ENCODE results near the gene NARF. TPM values are rescaled to one million over a fixed set of nuclear protein-coding genes. Genes with fewer than 3 reads are reported as not detected.

NARF gene
- polyA plus RNA-seq, 1 donor (not counting 4 experiments of a cell fraction or from before 2014, with no cell fraction given): 36.8 TPM

- Histone ChIP-seq H3K9ac (ENCODE audit: control insufficient read depth, extremely low read depth, insufficient read depth, low read length) (no peak overlapping the region), H3K27ac (ENCODE audit: control insufficient read depth, insufficient read depth, low read length) (no peak overlapping the region), H3K4me1 (ENCODE audit: control insufficient read depth, extremely low read depth, insufficient read depth, low read length) (peaks cover 11% of the 10 kb centered on the region), H2AFZ (ENCODE audit: control insufficient read depth, low read length) (no peak overlapping the region), H3K36me3 (ENCODE audit: control insufficient read depth in 2 of 2, extremely low read depth in 1 of 2, insufficient read depth in 2 of 2, low read length in 2 of 2) (peaks cover 7 to 14% of the 10 kb centered on the region in 2 experiments), H3K4me2 (ENCODE audit: control insufficient read depth, extremely low read depth, insufficient read depth, low read depth, low read length) (no peak overlapping the region), H4K20me1 (ENCODE audit: control insufficient read depth, extremely low read depth, insufficient read depth, low read length) (no peaks in the 10 kb centered on the region), H3K9me1 (ENCODE audit: control insufficient read depth, extremely low read depth, insufficient read depth, low read length) (no peaks in the 10 kb centered on the region), H3K27me3 (ENCODE audit: control insufficient read depth, extremely low read depth, insufficient read depth, low read length) (no peaks in the 10 kb centered on the region), H3K79me2 (ENCODE audit: control insufficient read depth, insufficient read depth, low read length) (peaks cover 12% of the 10 kb centered on the region), H3K4me3 (ENCODE audit: control insufficient read depth in 2 of 3, extremely low read depth in 1 of 3, insufficient read depth in 2 of 3, low read depth in 1 of 3, low read length in 3 of 3) (no peak overlapping the region), H3K9me3 (ENCODE audit: control insufficient read depth, low read depth, low read length) (no peaks in the 10 kb centered on the region)
- FAIRE-seq (no peak), DNase-seq (ENCODE audit: low read depth, low spot score) (no peak)
- dilution Hi-C loops (cut with MboI; ENCODE audit: extremely low pct_ligation_motif_present, low sequenced_read_pairs): no loop called here
- no peak for TF ChIP-seq EZH2 (IDR thresholded peaks at IDR 0.05; ENCODE audit: low read length)
- TF ChIP-seq CTCF (optimal IDR thresholded peaks at IDR 0.05 in 1 of 3, IDR thresholded peaks at IDR 0.05 in 1 of 3, conservative IDR thresholded peaks at IDR 0.05 in 1 of 3; ENCODE audit: extremely low read depth in 1 of 3, insufficient read depth in 2 of 3, low read length in 3 of 3): no peak
These were observed 12.4 kb upstream of the NARF start for GRCh38 chr17:82446124-82446523.

GRCh38 chr17:82446649-82447048 is 11.9 kb upstream of the NARF start:
- Histone ChIP-seq H4K20me1 (ENCODE audit: control insufficient read depth, extremely low read depth, insufficient read depth, low read length) (no peaks in the 10 kb centered on the region), H3K36me3 (ENCODE audit: control insufficient read depth in 2 of 2, extremely low read depth in 1 of 2, insufficient read depth in 2 of 2, low read length in 2 of 2) (peaks cover 7 to 14% of the 10 kb centered on the region in 2 experiments), H3K9me3 (ENCODE audit: control insufficient read depth, low read depth, low read length) (no peaks in the 10 kb centered on the region), H3K27ac (ENCODE audit: control insufficient read depth, insufficient read depth, low read length) (no peak overlapping the region), H3K4me1 (ENCODE audit: control insufficient read depth, extremely low read depth, insufficient read depth, low read length) (peaks cover 16% of the 10 kb centered on the region), H3K4me3 (ENCODE audit: control insufficient read depth in 2 of 3, extremely low read depth in 1 of 3, insufficient read depth in 2 of 3, low read depth in 1 of 3, low read length in 3 of 3) (no peak overlapping the region), H3K9me1 (ENCODE audit: control insufficient read depth, extremely low read depth, insufficient read depth, low read length) (no peaks in the 10 kb centered on the region), H3K4me2 (ENCODE audit: control insufficient read depth, extremely low read depth, insufficient read depth, low read depth, low read length) (no peak overlapping the region), H2AFZ (ENCODE audit: control insufficient read depth, low read length) (no peak overlapping the region), H3K79me2 (ENCODE audit: control insufficient read depth, insufficient read depth, low read length) (peaks cover 12% of the 10 kb centered on the region), H3K27me3 (ENCODE audit: control insufficient read depth, extremely low read depth, insufficient read depth, low read length) (no peaks in the 10 kb centered on the region), H3K9ac (ENCODE audit: control insufficient read depth, extremely low read depth, insufficient read depth, low read length) (no peak overlapping the region)
- dilution Hi-C loops (cut with MboI; ENCODE audit: extremely low pct_ligation_motif_present, low sequenced_read_pairs): no loop called here
- FAIRE-seq (no peak), DNase-seq (ENCODE audit: low read depth, low spot score) (no peak)
- no peak for TF ChIP-seq EZH2 (IDR thresholded peaks at IDR 0.05; ENCODE audit: low read length)

GRCh38 chr17:82447876-82448275 is 10.7 kb upstream of the NARF start:
- no peak overlapping the region for H3K27ac ChIP-seq (ENCODE audit: control insufficient read depth, insufficient read depth, low read length)
- H3K27me3 ChIP-seq (ENCODE audit: control insufficient read depth, extremely low read depth, insufficient read depth, low read length): no peaks in the 10 kb centered on the region
- no peak for TF ChIP-seq CTCF (optimal IDR thresholded peaks at IDR 0.05 in 1 of 3, IDR thresholded peaks at IDR 0.05 in 1 of 3, conservative IDR thresholded peaks at IDR 0.05 in 1 of 3; ENCODE audit: extremely low read depth in 1 of 3, insufficient read depth in 2 of 3, low read length in 3 of 3)
- no peak for TF ChIP-seq EZH2 (IDR thresholded peaks at IDR 0.05; ENCODE audit: low read length)
- H4K20me1 ChIP-seq (ENCODE audit: control insufficient read depth, extremely low read depth, insufficient read depth, low read length): no peaks in the 10 kb centered on the region
- H3K4me2 ChIP-seq (ENCODE audit: control insufficient read depth, extremely low read depth, insufficient read depth, low read depth, low read length): no peak overlapping the region
- no peak overlapping the region for H3K4me3 ChIP-seq (ENCODE audit: control insufficient read depth in 2 of 3, extremely low read depth in 1 of 3, insufficient read depth in 2 of 3, low read depth in 1 of 3, low read length in 3 of 3)
- peaks cover 16% of the 10 kb centered on the region for H3K4me1 ChIP-seq (ENCODE audit: control insufficient read depth, extremely low read depth, insufficient read depth, low read length)
- H3K9me3 ChIP-seq (ENCODE audit: control insufficient read depth, low read depth, low read length): no peaks in the 10 kb centered on the region
- no peak overlapping the region for H3K9ac ChIP-seq (ENCODE audit: control insufficient read depth, extremely low read depth, insufficient read depth, low read length)
- DNase-seq (ENCODE audit: low read depth, low spot score) (no peak), FAIRE-seq (no peak)
- peaks cover 3 to 10% of the 10 kb centered on the region in 2 experiments for H3K36me3 ChIP-seq (ENCODE audit: control insufficient read depth in 2 of 2, extremely low read depth in 1 of 2, insufficient read depth in 2 of 2, low read length in 2 of 2)
- H3K79me2 ChIP-seq (ENCODE audit: control insufficient read depth, insufficient read depth, low read length): peaks cover 12% of the 10 kb centered on the region
- dilution Hi-C loops (cut with MboI; ENCODE audit: extremely low pct_ligation_motif_present, low sequenced_read_pairs): no loop called here
- H3K9me1 ChIP-seq (ENCODE audit: control insufficient read depth, extremely low read depth, insufficient read depth, low read length): no peaks in the 10 kb centered on the region
- no peak overlapping the region for H2AFZ ChIP-seq (ENCODE audit: control insufficient read depth, low read length)

Data from keratinocyte (primary cell).